COLO668 (cell line): Measurements from ENCODE around the gene TNIK.
"Not testable (repeated sequence)": the region's sequence is repeated elsewhere in the genome, so short reads cannot be mapped to it uniquely, and the experiment has no call there.

ENCODE experiments used
- DNase-seq: peaks from one replicate; lab custom pipeline; 2025; ENCODE audit not compliant: unreplicated experiment; lab: John Stamatoyannopoulos, UW

TNIK gene

DNA sequence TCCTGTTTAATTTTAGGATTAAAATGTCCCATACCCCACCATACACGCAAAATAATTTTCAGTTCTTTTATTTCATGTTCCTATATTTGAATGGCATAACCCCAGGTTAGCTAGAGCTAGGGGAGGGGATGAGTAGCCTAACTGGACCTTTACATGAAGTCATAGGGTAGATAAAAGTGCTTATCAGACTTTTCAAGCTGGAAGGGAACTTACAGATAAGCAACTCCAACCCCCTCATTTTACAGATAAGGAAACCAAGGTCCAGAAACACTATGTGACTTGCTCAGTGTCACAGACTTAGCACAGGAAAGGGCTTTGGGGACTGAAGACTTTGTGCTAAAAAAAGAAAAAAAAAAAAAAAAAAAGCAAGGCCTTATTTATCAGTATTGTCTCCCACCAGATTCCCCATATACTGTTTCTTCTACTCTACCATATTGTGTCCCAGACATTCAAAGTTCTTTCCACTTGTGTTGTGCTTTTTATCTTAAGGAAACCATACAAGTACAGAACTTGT, 10.6 kb upstream of the TNIK start:
- no peak for DNase-seq

DNA sequence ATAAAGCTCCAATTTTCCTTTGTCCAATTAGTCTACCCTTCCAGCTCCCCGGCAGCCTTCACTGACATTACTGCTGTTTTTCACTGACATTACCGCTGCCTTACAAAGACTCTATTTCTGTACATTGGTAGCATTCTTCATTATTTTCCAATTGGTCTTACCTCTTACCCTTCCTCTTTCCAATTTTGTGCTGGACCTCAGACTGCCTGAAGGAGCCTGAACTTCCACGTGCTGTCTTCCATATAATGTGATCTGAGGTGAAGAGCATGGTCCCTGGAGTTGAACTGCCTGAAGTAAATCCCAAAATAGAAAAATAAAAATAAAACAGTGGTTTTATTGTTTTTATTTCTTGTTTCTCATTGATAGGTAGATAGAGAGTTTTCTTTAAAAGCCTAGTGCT, 9.2 kb upstream of the TNIK start:
- DNase-seq, result no peak

DNA sequence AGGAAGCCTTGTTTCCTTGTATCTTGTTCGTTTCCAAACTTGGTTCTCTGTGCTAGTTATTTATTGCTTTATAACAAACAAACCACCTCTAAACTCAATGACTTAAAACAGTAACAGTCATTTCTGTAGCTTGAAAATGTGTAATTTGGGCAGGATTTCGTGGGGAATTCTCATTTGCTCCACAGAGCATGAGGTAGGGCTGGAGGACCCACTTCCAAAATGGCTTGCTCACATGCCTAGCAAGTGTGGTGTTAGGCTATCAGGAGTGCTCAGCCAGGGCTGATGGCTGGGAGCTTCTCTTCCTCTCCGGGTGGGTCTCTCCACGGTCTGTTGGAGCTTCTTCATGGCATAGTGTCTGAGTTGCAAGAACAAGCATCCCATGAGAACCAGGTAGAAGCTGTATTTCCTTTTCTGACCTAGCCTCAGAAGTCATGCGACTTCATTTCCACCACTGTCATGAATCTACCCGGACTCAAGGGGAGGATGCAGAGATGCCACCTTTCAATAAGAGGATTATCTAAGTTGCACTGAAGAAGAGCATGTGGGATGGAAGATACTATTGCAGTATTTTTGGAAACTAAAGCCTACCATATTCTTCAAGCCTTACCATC, 8.2 kb upstream of the TNIK start:
- no peak for DNase-seq

- DNase-seq, result no peak
These were observed 5.6 kb upstream of the TNIK start for GRCh38 chr3:171465763-171466162.

GRCh38 chr3:171464462-171464861, 4.3 kb upstream of the TNIK start:
- DNase-seq, result no peak

DNA sequence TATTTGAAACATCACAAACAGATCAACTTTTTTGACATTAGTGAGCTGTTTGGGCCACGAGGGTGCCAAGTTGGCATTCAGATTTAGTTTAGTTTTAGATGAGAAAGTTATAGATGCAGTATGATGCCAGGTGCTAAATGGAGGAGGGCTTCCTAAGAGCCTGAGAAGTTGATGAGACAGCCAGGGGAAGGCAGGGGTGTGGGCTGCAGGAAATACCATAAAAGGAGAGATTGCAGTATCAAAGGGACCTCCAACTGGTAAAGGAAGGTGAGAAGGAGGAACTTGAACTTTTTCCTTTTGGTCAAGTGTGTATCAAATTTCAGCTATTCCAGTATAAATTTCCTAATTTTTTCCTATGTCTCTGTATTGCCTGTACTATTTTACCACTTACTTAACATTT, 2.0 kb upstream of the TNIK start:
- DNase-seq, result no peak

GRCh38 chr3:171461525-171461917, 1.3 kb upstream of the TNIK start:
- DNase-seq, result no peak

DNA sequence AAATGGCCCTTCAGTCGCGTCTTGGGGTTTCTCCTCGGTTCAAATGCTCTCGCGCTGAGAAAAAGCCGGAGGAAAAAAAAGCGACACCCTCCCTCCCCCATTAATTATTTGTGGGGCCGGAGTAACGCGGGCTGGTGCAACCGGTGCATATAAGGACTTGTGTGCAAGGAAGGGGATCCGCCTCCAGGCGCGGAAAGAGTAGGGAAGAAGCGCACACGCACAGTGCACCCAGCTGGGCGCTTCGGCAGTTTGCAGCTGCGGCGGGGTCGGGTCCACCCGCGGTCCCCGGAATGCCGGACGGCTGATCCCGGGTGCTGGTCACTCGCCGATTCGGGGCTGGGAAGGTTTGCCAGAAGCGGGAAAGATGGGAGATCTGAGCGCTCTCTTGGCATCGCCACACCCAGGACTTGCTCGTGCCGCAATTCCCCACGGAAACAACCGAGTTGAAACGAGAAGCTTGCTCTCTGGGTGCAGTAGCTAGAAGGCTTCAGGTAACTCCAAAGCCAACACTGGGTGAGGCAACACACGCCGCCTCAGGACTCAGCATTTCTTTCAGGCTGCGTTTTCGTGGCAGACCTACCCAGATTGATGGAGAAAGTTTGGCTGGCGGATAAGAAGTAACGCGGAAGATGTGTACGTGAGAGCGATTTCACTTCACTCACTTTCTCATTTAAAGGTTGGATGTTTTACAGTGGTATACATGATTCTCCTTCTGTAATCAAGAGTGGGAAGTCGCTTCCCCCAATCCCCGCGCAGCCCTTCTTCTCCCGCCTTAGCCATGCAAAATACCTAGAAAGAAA, 720 bp upstream of the TNIK start:
- DNase-seq, result peak; percentile 52

GRCh38 chr3:171459137-171459941, 866 bp downstream of the TNIK start:
- DNase-seq, result peak; percentile 42

GRCh38 chr3:171458864-171459136, 1.4 kb downstream of the TNIK start:
- no peak for DNase-seq

DNA sequence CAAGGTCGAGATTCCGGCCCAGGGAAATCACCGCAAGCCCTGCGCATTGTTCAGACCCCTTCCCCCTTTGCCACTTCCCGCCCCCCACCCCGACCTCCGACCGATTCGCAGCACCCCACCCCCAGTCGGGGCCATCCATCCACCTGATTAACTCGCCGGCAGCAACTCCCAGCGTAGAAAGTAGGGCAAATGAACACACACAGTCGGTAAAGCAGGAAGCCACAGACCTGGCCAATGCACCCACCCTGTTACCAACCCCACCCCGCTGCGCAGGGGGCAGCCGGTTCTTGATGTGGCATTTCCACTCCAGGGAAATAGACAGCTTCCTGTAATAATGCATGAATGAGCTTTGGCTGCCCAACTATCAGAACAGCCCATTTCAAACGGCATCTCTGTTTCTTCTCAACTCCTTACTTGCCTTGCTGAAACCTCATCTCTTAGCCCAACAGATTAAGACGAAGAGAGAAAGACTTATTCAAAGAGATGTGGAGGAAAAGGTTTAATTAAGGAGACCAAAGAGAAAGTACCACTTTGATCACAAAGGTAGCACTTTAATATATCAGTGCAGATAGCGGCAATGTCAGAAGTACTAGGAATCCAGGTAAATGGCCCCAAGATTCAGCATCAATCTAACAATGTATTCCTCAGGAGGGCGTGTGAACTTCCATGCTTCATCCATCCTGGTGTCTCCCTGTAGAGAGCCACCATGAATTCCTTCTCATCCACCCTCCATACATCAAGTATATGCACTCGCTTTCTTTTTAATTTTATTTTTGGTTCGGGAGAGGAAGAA, 1.9 kb downstream of the TNIK start:
- DNase-seq, result no peak

DNA sequence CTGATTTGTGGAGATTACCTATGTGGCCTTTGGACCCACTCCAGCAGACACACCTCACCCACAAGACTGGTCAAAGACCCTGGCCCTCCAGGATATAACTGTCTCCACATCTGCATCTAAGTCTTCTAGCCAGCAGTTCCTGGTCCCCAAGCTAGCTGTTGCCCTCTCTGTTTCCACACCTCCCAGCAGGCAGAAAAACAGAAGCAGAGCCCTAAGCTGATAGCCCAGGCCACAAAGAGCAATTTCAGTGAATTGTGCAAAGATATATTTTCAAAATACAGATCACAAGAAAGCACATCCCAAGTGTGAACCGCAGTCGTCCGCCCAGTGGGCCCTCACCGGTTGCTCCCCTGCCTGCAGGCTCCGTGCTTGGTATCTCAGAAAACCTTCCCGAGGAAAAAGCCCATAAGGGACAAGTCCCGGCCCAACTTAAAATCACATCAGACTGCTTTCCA, 2.6 kb downstream of the TNIK start:
- no peak for DNase-seq

GRCh38 chr3:171456765-171457606, 3.2 kb downstream of the TNIK start:
- DNase-seq, result no peak

DNA sequence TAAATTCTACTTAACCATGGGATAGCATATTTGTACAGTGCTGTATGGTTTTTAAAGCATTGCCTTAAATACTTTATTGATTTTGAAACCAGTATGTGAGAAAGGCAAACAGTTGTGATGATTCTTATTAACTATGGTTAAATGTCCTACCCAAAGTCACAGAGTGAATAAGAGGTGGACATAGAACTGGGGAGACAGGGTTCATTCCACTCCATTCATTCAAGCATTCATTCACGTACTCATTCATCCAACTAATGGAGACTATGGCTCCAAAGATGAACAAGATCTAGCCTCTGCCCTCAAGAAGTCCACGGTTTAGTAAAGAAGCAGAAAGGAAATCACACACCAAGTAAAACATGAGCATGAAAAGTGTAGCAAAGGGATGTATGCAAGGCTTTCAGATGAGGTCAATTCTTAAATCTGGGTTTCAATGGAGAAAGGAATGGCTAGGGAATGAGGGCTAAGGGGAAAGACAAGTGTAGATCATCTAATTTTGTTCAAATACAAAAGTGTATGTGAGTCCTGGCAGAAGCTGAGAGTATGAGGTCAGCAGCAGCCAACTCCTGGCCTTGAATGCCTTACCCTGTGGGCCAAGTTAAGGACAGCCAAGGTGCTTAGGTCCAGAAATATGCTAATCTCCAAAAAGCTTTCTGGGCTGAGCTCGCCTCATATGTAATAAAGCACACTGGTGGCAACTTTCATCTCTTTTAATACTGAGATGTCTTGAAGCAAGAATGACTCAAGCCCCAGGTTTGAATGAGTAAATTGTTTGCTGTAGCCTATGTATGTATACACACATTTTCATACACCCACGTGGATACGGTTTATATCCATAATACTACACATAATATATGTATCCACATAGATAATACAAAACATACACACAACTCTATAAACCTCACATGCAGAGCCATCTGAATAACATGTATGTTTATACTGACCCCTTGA, 4.3 kb downstream of the TNIK start:
- no peak for DNase-seq

- DNase-seq, result no peak
These were observed 6.2 kb downstream of the TNIK start for GRCh38 chr3:171454041-171454440.

- DNase-seq, result no peak
These were observed 6.9 kb downstream of the TNIK start for GRCh38 chr3:171453180-171453886.

DNA sequence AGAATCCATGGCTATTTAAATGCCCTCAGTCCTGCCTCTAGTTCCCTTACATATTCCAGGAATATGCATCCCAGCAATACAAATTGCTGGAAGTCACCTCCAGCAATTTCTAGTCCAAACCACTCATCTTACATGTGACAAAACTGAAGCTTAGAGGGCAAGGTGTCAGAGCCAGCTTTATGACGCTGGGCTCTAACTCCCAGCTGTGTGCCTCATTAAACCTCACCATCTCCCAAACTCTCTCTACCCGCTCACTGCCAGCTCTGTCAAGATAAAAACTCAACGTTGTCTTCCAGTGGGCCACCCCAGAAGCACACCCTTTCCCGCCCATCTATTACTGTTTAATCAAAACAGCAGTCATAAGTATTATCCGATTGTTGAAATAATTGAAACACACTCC, 7.9 kb downstream of the TNIK start:
- DNase-seq, result no peak

- DNase-seq, result no peak
These were observed 8.3 kb downstream of the TNIK start for GRCh38 chr3:171451915-171452314.

DNA sequence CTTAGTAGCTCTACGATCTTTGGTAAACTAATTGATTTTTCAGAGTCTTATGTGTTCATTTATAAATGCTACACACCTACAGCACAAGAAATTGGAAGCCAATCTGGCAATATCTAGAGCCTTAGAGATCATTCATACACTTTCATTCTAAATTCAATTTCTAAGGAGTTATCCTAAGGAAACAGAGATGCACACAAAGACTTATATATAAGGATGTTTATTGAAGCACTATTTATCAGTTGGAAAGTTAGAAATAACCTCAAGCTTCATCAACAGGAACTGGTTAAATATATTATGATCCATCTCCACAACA, 12.7 kb downstream of the TNIK start:
- DNase-seq, result not testable (repeated sequence)
